ENCODE results near the gene TMEM269.

DNA sequence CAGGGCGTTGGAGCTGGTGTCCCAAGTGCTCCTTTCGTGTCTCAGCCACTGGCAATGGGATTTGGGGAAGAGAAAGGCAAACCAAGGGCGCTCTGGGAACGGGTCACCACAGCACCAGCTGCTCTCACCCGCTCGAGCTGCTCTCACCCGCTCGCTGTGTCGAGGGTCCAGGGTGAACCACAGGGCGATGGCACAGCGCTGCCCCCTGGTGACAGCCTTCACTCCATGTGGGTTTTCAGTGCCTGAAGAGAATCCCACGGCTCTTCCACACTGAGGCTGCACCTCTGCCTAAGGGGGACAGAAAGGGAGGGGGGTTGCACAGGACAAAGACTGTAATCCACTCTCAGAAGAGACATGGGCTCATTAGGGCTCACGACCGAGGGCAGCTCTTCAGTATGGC is 37.7 kb upstream of the TMEM269 start:
- TF ChIP-seq CTCF (IDR thresholded peaks at IDR 0.05) (peak in 1 of 2 donors; percentile 48), POLR2A (IDR thresholded peaks at IDR 0.05) (no peak)
